Gastroesophageal sphincter (tissue), 3 donors: ENCODE results near the gene PNISR.

Experiments
- POLR2A ChIP-seq, 2 donors: fragments of 450-650 bp; IDR thresholded peaks; one replicate each; pipeline ENCODE4 v1.6.1; 2017; ENCODE audit warnings: antibody characterized with exemption in 2 of 2, mild to moderate bottlenecking in 2 of 2, moderate library complexity in 1 of 2
- TF ChIP-seq, protein P1 (sequence below), 4 experiments: fragments of 200-600 bp in 2 of 4; fragments of 450-650 bp in 2 of 4; sonication (generic) in 1 of 4; IDR thresholded peaks; one replicate each; pipeline ENCODE4 v1.5.1; 2017 to 2019; ENCODE audit warnings: antibody characterized with exemption in 4 of 4, mild to moderate bottlenecking in 2 of 4, moderate library complexity in 2 of 4

DNA sequence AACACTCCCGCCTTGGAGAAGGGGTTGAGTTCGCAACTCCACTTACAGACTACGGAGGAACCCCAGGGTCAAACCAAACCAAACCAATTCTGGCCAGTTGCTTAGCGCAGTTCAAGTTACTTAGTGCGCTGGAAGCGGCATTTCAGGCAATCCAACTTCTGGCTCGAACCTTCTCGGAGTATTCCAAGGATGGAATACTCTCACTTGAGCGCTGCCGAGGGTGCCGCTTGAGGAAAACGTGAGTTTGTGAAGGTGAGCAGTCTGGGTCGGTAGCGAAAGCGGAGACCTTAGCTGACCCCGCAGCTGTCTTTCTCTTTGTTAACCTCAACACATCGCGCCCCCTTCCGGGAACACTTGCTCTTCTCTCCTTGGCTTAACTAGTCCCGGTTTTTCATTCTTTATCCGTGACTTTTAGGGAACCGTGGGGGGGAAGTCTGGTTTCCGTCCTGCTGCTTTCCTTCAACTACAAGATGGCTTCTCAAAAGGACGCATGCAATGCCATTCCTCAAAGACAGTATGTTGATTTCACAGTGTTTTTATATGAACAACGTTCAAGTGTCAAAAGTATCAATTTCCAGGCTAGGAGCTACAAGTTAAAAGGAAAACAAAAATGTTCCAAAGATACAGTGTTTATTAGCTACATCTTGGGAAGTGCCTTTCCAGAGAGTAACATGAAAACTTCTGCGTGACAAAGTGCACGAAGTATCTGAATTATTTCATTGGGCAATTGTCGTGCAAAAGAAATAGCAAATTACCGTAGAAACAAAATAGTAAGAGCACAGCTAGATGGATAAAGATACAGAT lies 741 bp upstream of the PNISR start:
- TF ChIP-seq, protein P1, sequence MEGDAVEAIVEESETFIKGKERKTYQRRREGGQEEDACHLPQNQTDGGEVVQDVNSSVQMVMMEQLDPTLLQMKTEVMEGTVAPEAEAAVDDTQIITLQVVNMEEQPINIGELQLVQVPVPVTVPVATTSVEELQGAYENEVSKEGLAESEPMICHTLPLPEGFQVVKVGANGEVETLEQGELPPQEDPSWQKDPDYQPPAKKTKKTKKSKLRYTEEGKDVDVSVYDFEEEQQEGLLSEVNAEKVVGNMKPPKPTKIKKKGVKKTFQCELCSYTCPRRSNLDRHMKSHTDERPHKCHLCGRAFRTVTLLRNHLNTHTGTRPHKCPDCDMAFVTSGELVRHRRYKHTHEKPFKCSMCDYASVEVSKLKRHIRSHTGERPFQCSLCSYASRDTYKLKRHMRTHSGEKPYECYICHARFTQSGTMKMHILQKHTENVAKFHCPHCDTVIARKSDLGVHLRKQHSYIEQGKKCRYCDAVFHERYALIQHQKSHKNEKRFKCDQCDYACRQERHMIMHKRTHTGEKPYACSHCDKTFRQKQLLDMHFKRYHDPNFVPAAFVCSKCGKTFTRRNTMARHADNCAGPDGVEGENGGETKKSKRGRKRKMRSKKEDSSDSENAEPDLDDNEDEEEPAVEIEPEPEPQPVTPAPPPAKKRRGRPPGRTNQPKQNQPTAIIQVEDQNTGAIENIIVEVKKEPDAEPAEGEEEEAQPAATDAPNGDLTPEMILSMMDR (IDR thresholded peaks at IDR 0.05) = peak; percentile 12 to 68 (median 44)
- TF ChIP-seq POLR2A (IDR thresholded peaks at IDR 0.05) = peak in 1 of 2 donors; percentile 27
